DOHH2 (cell line): ENCODE results near the gene HSBP1.

Source experiments
- EZH2phosphoT487 ChIP-seq: fragments of 200-600 bp; sonication (generic); IDR thresholded peaks from 2 replicates; pipeline ENCODE4 v1.6.1; 2017; ENCODE audit warnings: borderline replicate concordance, mild to moderate bottlenecking, antibody characterized with exemption, low read length, moderate library complexity, mixed read lengths
- TF ChIP-seq, protein P1 (sequence below): fragments of 200-600 bp; sonication (generic); IDR thresholded peaks from one replicate; pipeline ENCODE4 v1.5.1; 2014; ENCODE audit warnings: antibody characterized with exemption, mild to moderate bottlenecking, low read depth, low read length; ENCODE audit not compliant: poor library complexity, severe bottlenecking

DNA sequence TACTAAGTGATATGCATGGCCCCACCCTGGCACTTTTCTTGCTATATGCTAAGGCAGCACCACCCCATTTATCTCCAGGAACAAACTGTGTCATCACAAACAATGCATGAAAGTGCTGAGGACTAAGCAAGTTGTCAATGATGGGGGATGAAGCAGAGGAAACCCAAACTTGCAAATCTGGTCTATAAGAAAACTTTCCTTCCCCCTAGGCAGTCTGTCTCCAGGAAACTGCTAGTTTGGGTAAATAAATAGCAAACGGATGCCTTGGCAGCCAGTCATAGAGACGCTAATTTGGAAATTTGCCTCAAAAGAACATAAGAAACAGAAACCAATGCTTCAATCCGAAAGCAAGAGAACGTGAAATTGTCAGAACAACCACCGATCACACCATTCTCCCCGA is 5.6 kb upstream of the HSBP1 start:
- TF ChIP-seq, protein P1, sequence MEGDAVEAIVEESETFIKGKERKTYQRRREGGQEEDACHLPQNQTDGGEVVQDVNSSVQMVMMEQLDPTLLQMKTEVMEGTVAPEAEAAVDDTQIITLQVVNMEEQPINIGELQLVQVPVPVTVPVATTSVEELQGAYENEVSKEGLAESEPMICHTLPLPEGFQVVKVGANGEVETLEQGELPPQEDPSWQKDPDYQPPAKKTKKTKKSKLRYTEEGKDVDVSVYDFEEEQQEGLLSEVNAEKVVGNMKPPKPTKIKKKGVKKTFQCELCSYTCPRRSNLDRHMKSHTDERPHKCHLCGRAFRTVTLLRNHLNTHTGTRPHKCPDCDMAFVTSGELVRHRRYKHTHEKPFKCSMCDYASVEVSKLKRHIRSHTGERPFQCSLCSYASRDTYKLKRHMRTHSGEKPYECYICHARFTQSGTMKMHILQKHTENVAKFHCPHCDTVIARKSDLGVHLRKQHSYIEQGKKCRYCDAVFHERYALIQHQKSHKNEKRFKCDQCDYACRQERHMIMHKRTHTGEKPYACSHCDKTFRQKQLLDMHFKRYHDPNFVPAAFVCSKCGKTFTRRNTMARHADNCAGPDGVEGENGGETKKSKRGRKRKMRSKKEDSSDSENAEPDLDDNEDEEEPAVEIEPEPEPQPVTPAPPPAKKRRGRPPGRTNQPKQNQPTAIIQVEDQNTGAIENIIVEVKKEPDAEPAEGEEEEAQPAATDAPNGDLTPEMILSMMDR = no peak
- TF ChIP-seq EZH2phosphoT487 = no peak
